ENCODE data around the gene GNG12.

GNG12 gene

DNA sequence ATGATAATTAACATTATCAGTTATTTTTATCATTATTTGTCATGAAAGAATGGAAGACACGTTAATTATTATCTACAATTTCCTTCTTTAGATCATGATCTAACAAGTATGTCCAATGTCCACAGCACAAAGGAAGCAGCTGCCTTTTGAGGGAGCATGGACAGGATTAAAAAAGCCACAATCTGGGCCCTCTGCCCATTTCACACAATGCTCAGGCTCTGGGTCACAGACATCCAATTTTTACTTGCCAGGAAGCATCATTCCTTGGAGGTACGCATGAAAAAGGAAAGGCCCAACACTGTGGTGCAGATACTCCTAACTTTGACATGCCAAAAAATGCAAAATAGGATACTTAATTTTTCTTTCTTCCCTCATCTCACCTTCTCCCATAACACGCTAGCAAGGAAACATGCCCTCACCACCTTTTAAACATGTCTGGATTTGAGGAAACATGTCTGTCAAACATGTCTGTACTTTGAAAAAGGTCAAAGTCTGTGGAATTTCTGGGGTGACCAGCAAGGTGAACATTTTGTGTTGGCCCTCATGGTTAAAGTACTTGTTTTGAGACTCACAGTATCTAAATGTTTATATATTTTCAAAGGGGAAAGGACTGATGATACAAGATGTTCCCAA lies 108.2 kb downstream of the GNG12 start:
- DNase-seq = peak; percentile 67

DNA sequence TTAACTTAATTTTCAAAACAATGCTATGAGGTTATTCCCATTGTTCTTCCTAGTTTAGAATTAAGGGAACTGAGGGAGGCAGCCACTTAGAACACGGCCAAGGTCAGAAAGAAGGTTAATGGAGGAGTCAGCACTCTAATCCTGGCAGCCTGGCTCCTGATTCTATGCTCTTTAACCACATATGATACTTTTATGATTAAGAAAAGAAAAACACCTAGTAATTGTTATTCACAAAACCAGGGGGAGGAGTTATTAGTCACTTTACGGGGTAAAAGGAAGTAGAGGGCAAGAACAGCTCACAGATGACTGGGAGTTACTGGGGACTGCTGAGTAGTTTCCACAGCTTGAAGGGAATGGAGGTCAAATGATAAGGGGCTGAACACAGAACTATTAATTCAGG lies 109.6 kb downstream of the GNG12 start:
- DNase-seq = no peak

GRCh38 chr1:67723126-67723525 lies 110.1 kb downstream of the GNG12 start:
- no peak for DNase-seq

DNA sequence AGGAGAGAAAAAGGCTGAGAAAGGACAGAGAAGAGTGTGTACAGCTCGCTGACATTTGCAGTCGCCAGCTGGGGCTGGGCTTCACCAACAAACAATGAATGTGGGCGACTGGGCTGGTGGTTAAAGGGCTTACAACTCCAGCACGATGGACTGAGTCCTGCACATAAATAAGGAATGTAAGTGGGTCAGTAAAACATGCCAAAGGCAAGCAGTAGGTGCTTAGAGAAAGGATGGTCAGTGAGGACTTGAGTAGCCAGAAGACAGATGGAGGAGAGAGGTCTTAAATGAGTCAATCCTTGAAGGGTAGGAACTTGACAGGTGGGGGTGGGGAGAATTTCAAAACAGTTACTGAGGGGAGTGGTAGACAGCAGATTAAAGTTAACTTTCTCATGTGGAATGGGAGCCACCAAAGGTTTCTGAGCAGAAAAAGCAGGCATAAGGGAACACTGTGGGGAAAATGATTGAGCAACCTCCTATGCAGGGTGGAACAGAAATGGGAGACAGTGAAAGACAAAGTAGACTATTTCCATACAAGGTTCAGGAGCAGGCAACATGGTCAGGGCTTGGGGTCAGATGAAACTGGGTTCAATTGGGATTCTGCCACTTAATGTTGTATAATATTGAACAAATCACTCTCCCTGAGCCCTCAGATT lies 110.8 kb downstream of the GNG12 start:
- no peak for DNase-seq

DNA sequence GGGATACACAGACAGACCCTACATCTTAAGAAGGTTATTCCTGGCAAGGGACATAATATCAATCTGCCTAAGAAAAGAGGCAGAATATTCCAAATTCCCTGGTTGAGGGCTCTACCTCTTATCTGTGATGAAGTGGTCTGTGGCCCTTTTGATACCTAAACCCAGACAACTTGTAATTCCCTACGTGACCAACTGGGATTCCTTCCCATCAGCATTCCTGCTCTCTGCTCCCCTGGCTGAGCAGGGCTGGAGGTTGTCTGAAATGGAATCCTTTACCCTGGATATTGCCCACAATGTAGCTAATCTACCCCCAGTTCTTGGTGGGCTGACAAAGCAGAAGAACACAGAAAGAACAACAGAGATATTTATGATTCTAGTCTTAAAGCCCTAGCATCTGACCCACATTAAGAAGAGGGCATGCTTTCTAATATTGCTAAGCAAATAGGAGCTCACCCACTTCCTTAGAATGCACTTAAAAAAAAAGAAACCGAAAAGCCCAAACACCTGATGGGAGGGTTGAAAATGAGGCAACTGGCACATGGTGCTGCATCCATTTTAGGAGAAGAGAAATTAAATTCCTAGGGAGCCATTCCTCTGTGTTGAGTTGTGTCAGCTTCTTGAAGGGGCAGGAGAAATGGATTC lies 111.5 kb downstream of the GNG12 start:
- DNase-seq = no peak

GRCh38 chr1:67721112-67721511 lies 112.2 kb downstream of the GNG12 start:
- no peak for DNase-seq

DNA sequence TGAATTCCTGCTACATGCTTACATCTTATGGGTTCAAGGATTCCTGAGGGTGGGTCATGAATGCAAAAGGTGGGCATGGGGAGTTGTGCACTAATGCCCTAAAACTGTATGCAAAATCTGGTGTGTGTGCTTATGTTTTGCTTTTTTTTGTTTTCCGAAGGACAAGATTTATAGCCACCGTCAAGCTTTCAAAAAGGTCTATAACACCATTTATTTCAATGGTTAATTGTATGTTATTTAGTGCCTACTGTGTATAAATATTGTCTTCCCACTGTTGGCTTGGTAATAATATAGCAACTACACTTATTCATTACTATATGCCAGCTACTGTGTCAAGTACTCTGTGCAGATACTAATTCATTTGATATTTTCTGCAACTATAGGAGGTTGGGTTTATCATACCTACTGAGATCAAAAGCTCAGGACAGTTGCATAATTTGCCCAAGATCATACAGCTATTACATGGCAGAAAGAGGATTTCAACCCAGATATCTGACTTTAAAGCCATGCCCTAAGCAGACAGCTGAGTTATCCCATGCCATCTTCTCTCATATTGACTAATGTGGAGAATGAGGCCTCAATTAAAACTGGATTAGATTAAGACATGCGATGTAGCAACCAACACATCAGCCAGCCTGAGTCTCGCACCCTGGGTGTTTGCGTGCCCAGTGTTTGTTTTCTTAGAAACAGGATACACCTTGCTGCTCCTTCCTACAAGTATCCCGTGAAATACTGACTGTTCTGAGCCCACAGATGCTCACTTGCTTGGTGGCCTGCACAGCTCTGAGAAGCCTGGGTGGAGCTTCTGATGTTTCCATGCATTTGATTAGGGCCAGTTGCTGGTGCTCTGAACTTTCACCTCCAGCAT lies 113.7 kb downstream of the GNG12 start:
- DNase-seq = peak; percentile 35

DNA sequence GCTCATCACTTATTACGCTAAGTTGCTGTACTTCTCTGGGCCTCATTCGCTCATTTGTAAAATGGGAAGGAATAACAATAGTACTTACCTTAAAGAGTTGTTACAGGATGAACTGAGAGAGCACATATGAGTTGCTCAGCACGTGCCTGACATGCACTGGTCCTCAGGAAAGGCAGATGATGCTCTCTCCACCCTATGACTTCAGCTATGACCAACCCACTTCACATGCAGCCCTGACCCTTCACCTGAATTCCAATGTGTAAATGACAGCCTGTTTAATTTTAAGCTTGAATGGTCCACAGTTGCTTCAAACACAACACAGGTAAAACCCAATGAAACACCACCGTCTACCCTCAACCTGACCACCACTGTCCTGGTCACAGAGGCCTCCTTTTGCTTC lies 115.4 kb downstream of the GNG12 start:
- DNase-seq = no peak

- no peak for DNase-seq
Measured at GRCh38 chr1:67716800-67717199, 116.5 kb downstream of the GNG12 start.

- peak; percentile 10 for DNase-seq
Measured at GRCh38 chr1:67715819-67716218, 117.4 kb downstream of the GNG12 start.

GRCh38 chr1:67713057-67713846 lies 120.0 kb downstream of the GNG12 start:
- peak; percentile 97 for DNase-seq

DNA sequence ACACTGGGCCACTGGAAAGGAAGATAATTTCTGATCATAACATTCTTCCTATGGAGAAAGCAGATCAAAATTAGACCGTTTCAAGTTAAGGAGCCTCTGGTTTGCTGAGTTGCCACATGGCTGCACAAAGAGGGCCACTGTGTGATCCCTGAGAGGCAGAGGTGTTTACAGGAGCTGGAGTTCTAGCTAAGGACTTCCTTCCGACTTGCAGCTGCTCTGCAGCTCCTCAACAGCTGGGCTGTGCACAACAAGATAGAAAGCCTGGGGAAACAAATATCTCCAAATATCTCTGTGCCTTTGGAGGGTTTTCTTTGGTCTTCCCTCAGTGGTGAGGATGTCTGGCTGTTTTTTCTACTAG lies 121.4 kb downstream of the GNG12 start:
- DNase-seq = peak; percentile 45

DNA sequence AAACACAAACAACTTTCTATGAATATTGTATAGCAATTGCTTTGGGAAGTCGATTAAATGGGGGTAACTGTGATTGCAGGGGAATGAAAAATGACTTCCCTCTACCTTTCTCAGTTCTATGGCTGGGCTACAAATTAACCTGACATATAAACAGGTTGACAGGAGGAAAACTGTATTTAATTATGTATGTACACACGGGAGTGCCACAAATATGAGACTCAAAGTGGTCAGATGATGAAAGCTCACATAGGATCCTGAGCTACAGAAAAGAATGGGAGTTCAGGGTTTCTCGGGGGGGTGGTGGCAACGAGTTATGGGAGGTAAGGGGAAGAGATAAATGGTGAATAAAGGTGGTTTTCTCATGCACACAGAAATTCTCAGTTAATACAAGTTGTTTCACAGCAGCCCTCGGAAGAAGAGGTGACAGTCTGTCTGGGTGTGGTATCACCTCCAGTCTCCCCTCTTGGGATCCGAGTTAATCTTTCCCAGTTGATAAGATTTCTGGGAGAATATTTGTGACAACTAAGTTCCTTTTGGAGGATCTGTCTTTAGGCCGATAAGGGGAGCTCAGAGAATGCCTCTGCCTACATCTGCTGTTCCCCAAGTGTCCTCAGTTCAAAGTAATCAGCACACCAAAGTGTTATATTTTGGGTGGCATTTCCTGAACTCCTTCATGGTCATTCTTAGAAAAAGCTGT lies 122.0 kb downstream of the GNG12 start:
- DNase-seq = peak; percentile 21

DNA sequence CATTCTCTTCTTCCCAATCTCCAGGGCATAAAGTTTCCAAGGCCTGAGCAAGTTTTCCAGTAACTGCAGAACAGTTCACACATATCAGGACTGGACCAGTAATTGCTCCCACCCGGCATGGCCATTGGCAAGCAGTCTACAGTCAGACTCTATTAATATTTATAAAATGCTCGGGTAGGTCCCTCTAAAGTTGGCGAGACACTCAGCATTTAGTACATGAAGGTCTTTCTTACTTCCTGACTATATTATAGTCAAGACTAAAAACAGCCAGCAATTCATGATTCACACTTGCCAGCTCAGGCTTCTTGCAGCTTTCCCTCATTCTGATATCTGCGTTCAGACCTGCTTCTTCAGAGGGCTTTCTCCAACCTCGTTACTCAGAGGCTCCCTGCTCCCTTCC lies 122.8 kb downstream of the GNG12 start:
- DNase-seq = no peak

DNA sequence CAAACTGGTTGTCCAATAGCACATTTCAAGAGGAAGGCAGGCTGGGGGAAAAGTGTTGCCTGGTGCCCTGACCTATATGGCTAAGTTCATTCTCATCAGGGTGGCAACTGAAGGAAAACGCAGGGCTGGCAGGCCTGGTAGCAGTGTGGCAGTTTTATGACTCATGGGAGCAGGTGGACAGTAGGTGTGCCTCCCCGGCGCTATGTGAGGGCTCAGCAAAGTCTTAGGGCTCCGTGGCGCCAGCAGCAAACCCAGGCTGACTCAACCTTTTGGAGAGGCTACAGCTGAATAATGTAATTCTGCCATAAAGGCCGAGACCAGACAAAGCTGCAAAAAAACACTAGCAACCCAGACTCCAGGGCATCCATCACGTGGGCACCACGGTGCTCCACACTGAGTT lies 124.7 kb downstream of the GNG12 start:
- DNase-seq = no peak

GRCh38 chr1:67705735-67706453 lies 127.4 kb downstream of the GNG12 start:
- DNase-seq = no peak

GRCh38 chr1:67704351-67704750 lies 128.9 kb downstream of the GNG12 start:
- DNase-seq = no peak

- DNase-seq = no peak
Measured at GRCh38 chr1:67701876-67702275, 131.4 kb downstream of the GNG12 start.

DNA sequence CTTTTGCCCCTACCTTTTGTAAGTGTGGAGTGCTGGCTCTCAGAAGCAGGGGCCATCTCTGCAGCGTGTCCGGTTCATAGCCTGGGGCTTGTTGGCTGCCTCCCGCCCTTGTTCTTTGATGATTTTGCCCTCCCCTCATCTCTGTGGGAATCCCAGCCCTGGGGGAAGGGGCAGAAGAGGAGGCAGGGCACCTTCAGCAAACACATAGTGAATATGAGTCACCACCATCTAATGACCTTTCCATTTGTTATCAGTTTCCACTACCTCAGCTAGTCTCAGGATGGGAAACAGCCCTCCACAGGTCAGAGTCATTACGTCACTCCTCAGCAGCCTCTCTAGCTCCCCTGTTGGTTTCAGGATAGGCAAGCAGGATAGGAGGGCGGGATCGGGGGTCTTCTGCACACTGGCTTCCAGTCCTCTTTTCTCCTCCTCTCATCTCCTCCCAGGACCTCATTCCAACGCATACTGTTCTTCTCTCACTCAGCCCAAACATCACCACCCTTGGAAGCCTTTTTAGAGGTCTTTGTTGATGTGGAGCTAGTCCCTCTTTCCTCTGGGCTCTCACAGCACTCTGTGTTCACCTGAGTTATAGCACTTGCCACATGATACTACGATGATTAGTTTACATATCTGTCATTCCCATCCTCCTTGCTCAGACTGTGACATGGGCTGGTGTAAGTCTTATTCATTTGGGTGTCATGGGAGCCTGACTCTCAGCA lies 132.4 kb downstream of the GNG12 start:
- peak; percentile 97 for DNase-seq

DNA sequence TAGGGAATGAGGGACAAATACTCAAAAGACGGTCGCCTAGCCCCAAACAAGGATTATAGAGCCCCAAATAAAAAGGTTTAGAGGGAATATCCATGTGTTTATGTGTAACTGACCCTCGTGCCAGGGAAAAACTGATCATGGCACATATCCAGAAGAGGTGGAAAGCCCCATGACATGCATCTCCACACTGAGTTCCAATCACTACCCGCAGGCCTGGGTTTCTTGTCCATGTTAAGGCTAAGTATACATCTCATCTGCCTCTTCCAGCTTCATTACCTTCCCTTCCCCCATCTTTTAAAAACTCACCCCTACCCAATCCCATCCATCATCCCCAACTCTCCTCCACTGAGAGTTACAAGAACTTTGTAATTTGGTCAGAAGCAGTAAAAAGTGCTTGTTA lies 133.0 kb downstream of the GNG12 start:
- DNase-seq = peak; percentile 37

DNA sequence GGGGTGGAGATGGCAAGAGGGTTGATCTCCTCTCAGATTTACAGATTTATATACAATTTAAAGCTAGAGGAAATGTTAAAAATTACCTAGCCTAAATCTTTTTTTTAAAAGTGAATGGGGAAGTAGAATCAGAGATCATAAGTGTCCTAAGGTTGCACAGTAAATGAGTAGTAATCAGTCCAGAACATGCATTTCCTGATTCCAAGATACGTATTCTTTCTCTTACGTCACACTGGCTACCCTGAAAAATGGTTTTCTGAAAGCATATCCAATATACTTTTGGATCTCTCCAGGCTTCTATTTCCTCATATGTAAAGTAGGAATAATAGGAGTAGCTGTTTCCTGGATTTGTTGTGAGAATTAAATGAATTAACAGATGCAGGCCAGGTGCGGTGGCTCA lies 136.6 kb downstream of the GNG12 start:
- no peak for DNase-seq
